PC-3 (cell line): ENCODE results near the gene AMY1A.
"Not testable (repeated sequence)": the region's sequence is repeated elsewhere in the genome, so short reads cannot be mapped to it uniquely, and the experiment has no call there.

Source experiments
- EZH2 ChIP-seq: fragments of 300-600 bp; sonication (generic); IDR thresholded peaks from one replicate; pipeline ENCODE4 v1.6.1; 2017; ENCODE audit warnings: antibody characterized with exemption, mild to moderate bottlenecking, low read length; ENCODE audit not compliant: unreplicated experiment
- TF ChIP-seq, protein P1 (sequence below): fragments of 300-600 bp; sonication (generic); conservative IDR thresholded peaks from 2 replicates; pipeline ENCODE4 v1.5.1; 2017; ENCODE audit warnings: antibody characterized with exemption, low read depth, mild to moderate bottlenecking, low read length

- TF ChIP-seq, protein P1, sequence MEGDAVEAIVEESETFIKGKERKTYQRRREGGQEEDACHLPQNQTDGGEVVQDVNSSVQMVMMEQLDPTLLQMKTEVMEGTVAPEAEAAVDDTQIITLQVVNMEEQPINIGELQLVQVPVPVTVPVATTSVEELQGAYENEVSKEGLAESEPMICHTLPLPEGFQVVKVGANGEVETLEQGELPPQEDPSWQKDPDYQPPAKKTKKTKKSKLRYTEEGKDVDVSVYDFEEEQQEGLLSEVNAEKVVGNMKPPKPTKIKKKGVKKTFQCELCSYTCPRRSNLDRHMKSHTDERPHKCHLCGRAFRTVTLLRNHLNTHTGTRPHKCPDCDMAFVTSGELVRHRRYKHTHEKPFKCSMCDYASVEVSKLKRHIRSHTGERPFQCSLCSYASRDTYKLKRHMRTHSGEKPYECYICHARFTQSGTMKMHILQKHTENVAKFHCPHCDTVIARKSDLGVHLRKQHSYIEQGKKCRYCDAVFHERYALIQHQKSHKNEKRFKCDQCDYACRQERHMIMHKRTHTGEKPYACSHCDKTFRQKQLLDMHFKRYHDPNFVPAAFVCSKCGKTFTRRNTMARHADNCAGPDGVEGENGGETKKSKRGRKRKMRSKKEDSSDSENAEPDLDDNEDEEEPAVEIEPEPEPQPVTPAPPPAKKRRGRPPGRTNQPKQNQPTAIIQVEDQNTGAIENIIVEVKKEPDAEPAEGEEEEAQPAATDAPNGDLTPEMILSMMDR, result not testable (repeated sequence)
- not testable (repeated sequence) for TF ChIP-seq EZH2
Observed at GRCh38 chr1:103707670-103708069, 52.1 kb downstream of the AMY1A start.
